ENCODE results near the gene STAU1. TPM values are rescaled to one million over a fixed set of nuclear protein-coding genes. Genes with fewer than 3 reads are reported as not detected.
"Not testable (repeated sequence)": the region's sequence is repeated elsewhere in the genome, so short reads cannot be mapped to it uniquely, and the experiment has no call there.

Gene STAU1
- total RNA-seq, 1 donor from 2014 or later, result 115 TPM

GRCh38 chr20:49115564-49115963 lies 72.6 kb downstream of the STAU1 start:
- Mint-ChIP-seq H3K36me3 (ENCODE audit: low read depth, unreplicated experiment) (peaks cover 54% of the 10 kb centered on the region), H3K4me1 (ENCODE audit: unreplicated experiment) (no peaks in the 10 kb centered on the region), H3K27ac (ENCODE audit: unreplicated experiment) (no peak overlapping the region), H3K4me3 (ENCODE audit: unreplicated experiment) (no peak overlapping the region), H3K27me3 (ENCODE audit: unreplicated experiment) (peaks cover 2% of the 10 kb centered on the region), H3K9me3 (ENCODE audit: unreplicated experiment) (no peaks in the 10 kb centered on the region)
- TF ChIP-seq CTCF (IDR thresholded peaks at IDR 0.05; ENCODE audit: unreplicated experiment), result no peak
- no peak for DNase-seq (ENCODE audit: low spot score)

GRCh38 chr20:49112596-49113274 lies 75.4 kb downstream of the STAU1 start:
- peaks cover 46% of the 10 kb centered on the region for H3K36me3 Mint-ChIP-seq (ENCODE audit: low read depth, unreplicated experiment)
- no peak overlapping the region for H3K4me3 Mint-ChIP-seq (ENCODE audit: unreplicated experiment)

GRCh38 chr20:49110767-49111694 lies 77.1 kb downstream of the STAU1 start:
- Mint-ChIP-seq H3K27ac (ENCODE audit: unreplicated experiment) (peak overlapping the region; percentile 65), H3K27me3 (ENCODE audit: unreplicated experiment) (peaks cover 5% of the 10 kb centered on the region), H3K36me3 (ENCODE audit: low read depth, unreplicated experiment) (peaks cover 36% of the 10 kb centered on the region), H3K4me3 (ENCODE audit: unreplicated experiment) (no peak overlapping the region), H3K9me3 (ENCODE audit: unreplicated experiment) (no peaks in the 10 kb centered on the region), H3K4me1 (ENCODE audit: unreplicated experiment) (no peaks in the 10 kb centered on the region)
- TF ChIP-seq CTCF (IDR thresholded peaks at IDR 0.05; ENCODE audit: unreplicated experiment), result no peak
- no peak for DNase-seq (ENCODE audit: low spot score)

More at GRCh38 chr20:49112596-49113274, 75.4 kb downstream of the STAU1 start:
- Mint-ChIP-seq H3K27ac (ENCODE audit: unreplicated experiment) (no peak overlapping the region), H3K4me1 (ENCODE audit: unreplicated experiment) (no peaks in the 10 kb centered on the region), H3K27me3 (ENCODE audit: unreplicated experiment) (peaks cover 5% of the 10 kb centered on the region), H3K9me3 (ENCODE audit: unreplicated experiment) (no peaks in the 10 kb centered on the region)
- no peak for DNase-seq (ENCODE audit: low spot score)
- no peak for TF ChIP-seq CTCF (IDR thresholded peaks at IDR 0.05; ENCODE audit: unreplicated experiment)

- no peak for TF ChIP-seq CTCF (IDR thresholded peaks at IDR 0.05; ENCODE audit: unreplicated experiment)
- Mint-ChIP-seq H3K4me1 (ENCODE audit: unreplicated experiment) (no peaks in the 10 kb centered on the region), H3K27ac (ENCODE audit: unreplicated experiment) (no peak overlapping the region), H3K9me3 (ENCODE audit: unreplicated experiment) (no peaks in the 10 kb centered on the region), H3K36me3 (ENCODE audit: low read depth, unreplicated experiment) (peaks cover 51% of the 10 kb centered on the region), H3K4me3 (ENCODE audit: unreplicated experiment) (no peak overlapping the region), H3K27me3 (ENCODE audit: unreplicated experiment) (peaks cover 8% of the 10 kb centered on the region)
- DNase-seq (ENCODE audit: low spot score), result no peak
These were observed 81.8 kb downstream of the STAU1 start for GRCh38 chr20:49106328-49106727.

GRCh38 chr20:49104979-49105547 lies 83.1 kb downstream of the STAU1 start:
- H3K27me3 Mint-ChIP-seq (ENCODE audit: unreplicated experiment); H3K4me1 Mint-ChIP-seq (ENCODE audit: unreplicated experiment); H3K9me3 Mint-ChIP-seq (ENCODE audit: unreplicated experiment); H3K27ac Mint-ChIP-seq (ENCODE audit: unreplicated experiment); DNase-seq (ENCODE audit: low spot score); H3K4me3 Mint-ChIP-seq (ENCODE audit: unreplicated experiment): not testable (repeated sequence)
- H3K36me3 Mint-ChIP-seq (ENCODE audit: low read depth, unreplicated experiment), result peaks cover 44% of the 10 kb centered on the region
